Activated T-helper 1 cell treated with anti-CD3 and anti-CD28 coated beads, Interleukin-12 subunit alpha, Interleukin-12 subunit beta, Interleukin-2, Interleukin-4 antibody, amounts not matched to agents 30 ng/mL and 10 ng/mL and 1 ng/mL, durations not matched to agents 14 hours and 24 hours and 36 hours (primary cell): Measurements from ENCODE around the gene DNAJC4. TPM values are rescaled to one million over a fixed set of nuclear protein-coding genes. Genes with fewer than 3 reads are reported as not detected.
A peak's percentile ranks its signal among the peaks of the same experiment; 100 is the strongest.

Experiments used
- DNase-seq: peaks from one replicate; pipeline ENCODE4 v3.0.0; 2021; ENCODE audit warnings: low spot score
- H3K27ac Mint-ChIP-seq: one replicate; pipeline ENCODE4 v1.8.0; 2021; ENCODE audit warnings: mild to moderate bottlenecking, mixed read lengths
- H3K27me3 Mint-ChIP-seq: one replicate; pipeline ENCODE4 v1.8.0; 2022; ENCODE audit warnings: mild to moderate bottlenecking, moderate library complexity, mixed read lengths; ENCODE audit not compliant: insufficient read depth
- H3K36me3 Mint-ChIP-seq: one replicate; pipeline ENCODE4 v1.8.0; 2021; ENCODE audit warnings: low read depth, mixed read lengths
- H3K4me1 Mint-ChIP-seq: one replicate; pipeline ENCODE4 v1.8.0; 2021; ENCODE audit warnings: low read depth, mixed read lengths
- H3K4me3 Mint-ChIP-seq: one replicate; pipeline ENCODE4 v1.8.0; 2021; ENCODE audit warnings: mild to moderate bottlenecking, moderate library complexity, mixed read lengths
- H3K9me3 Mint-ChIP-seq: one replicate; pipeline ENCODE4 v1.8.0; 2021; ENCODE audit warnings: mixed read lengths
- intact Hi-C: fragments of 100-400 bp; cut with micrococcal nuclease; formaldehyde crosslinking; loops from one replicate; pipeline ENCODE4 v1.15.1; 2024
- total RNA-seq: library from RNA; stranded (reverse); gene quantifications from 2 replicates; pipeline ENCODE4 v1.2.3, GENCODE V29; 2022

DNAJC4 gene
- total RNA-seq, 1 donor from 2014 or later = 19.8 TPM

GRCh38 chr11:64262271-64263002 is 32.1 kb downstream of the DNAJC4 start:
- intact Hi-C loops = no loop called here
- Mint-ChIP-seq H3K27ac (no peak overlapping the region), H3K4me3 (no peak overlapping the region), H3K4me1 (peaks cover 12% of the 10 kb centered on the region), H3K36me3 (peaks cover 17% of the 10 kb centered on the region), H3K27me3 (no peaks in the 10 kb centered on the region), H3K9me3 (no peaks in the 10 kb centered on the region)
- no peak for DNase-seq

- H3K27me3 Mint-ChIP-seq = no peaks in the 10 kb centered on the region
- H3K27ac Mint-ChIP-seq = no peak overlapping the region
- intact Hi-C loops = no loop called here
- H3K9me3 Mint-ChIP-seq = no peaks in the 10 kb centered on the region
- peaks cover 19% of the 10 kb centered on the region for H3K4me1 Mint-ChIP-seq
- H3K36me3 Mint-ChIP-seq = peaks cover 20% of the 10 kb centered on the region
- no peak for DNase-seq
- H3K4me3 Mint-ChIP-seq = no peak overlapping the region
These were observed 32.9 kb downstream of the DNAJC4 start for GRCh38 chr11:64263021-64263946.

GRCh38 chr11:64263947-64264317 is 33.6 kb downstream of the DNAJC4 start:
- Mint-ChIP-seq H3K36me3 (peaks cover 21% of the 10 kb centered on the region), H3K4me3 (no peak overlapping the region), H3K9me3 (no peaks in the 10 kb centered on the region), H3K4me1 (peaks cover 25% of the 10 kb centered on the region), H3K27me3 (no peaks in the 10 kb centered on the region), H3K27ac (no peak overlapping the region)
- DNase-seq = no peak
- intact Hi-C loops = no loop called here

- H3K4me3 Mint-ChIP-seq = no peak overlapping the region
- no peaks in the 10 kb centered on the region for H3K9me3 Mint-ChIP-seq
- intact Hi-C loops = no loop called here
- H3K36me3 Mint-ChIP-seq = peaks cover 21% of the 10 kb centered on the region
- no peak overlapping the region for H3K27ac Mint-ChIP-seq
- DNase-seq = no peak
- no peaks in the 10 kb centered on the region for H3K27me3 Mint-ChIP-seq
- peaks cover 25% of the 10 kb centered on the region for H3K4me1 Mint-ChIP-seq
These were observed 34.1 kb downstream of the DNAJC4 start for GRCh38 chr11:64264371-64264852.

- Mint-ChIP-seq H3K4me3 (no peak overlapping the region), H3K27me3 (no peaks in the 10 kb centered on the region), H3K4me1 (peaks cover 21% of the 10 kb centered on the region), H3K36me3 (peaks cover 11% of the 10 kb centered on the region), H3K27ac (no peak overlapping the region), H3K9me3 (no peaks in the 10 kb centered on the region)
- intact Hi-C loops = no loop called here
- no peak for DNase-seq
These were observed 35.1 kb downstream of the DNAJC4 start for GRCh38 chr11:64265176-64266160.

GRCh38 chr11:64266339-64266738 is 36.0 kb downstream of the DNAJC4 start:
- Mint-ChIP-seq H3K4me3 (no peak overlapping the region), H3K27me3 (no peaks in the 10 kb centered on the region), H3K9me3 (no peaks in the 10 kb centered on the region), H3K36me3 (peaks cover 11% of the 10 kb centered on the region), H3K4me1 (peaks cover 21% of the 10 kb centered on the region), H3K27ac (no peak overlapping the region)
- intact Hi-C loops = no loop called here
- no peak for DNase-seq

- H3K4me3 Mint-ChIP-seq = peak overlapping the region; percentile 49
- peak overlapping the region; percentile 51 for H3K27ac Mint-ChIP-seq
- H3K36me3 Mint-ChIP-seq = peaks cover 11% of the 10 kb centered on the region
- intact Hi-C loops = no loop called here
- H3K4me1 Mint-ChIP-seq = peaks cover 28% of the 10 kb centered on the region
- H3K27me3 Mint-ChIP-seq = no peaks in the 10 kb centered on the region
- no peaks in the 10 kb centered on the region for H3K9me3 Mint-ChIP-seq
- no peak for DNase-seq
These were observed 37.0 kb downstream of the DNAJC4 start for GRCh38 chr11:64267207-64267945.

- Mint-ChIP-seq H3K4me1 (peaks cover 31% of the 10 kb centered on the region), H3K27me3 (no peaks in the 10 kb centered on the region), H3K9me3 (no peaks in the 10 kb centered on the region), H3K27ac (peak overlapping the region; percentile 97), H3K36me3 (peaks cover 11% of the 10 kb centered on the region), H3K4me3 (peak overlapping the region; percentile 89)
- no peak for DNase-seq
- intact Hi-C loops = no loop called here
These were observed 37.9 kb downstream of the DNAJC4 start for GRCh38 chr11:64268025-64268892.

GRCh38 chr11:64268893-64269539 is 38.7 kb downstream of the DNAJC4 start:
- Mint-ChIP-seq H3K27ac (peak overlapping the region; percentile 97), H3K36me3 (peaks cover 11% of the 10 kb centered on the region), H3K4me1 (peaks cover 31% of the 10 kb centered on the region), H3K9me3 (no peaks in the 10 kb centered on the region), H3K4me3 (peak overlapping the region; percentile 89), H3K27me3 (no peaks in the 10 kb centered on the region)
- intact Hi-C loops = loop anchor here (1.0 kb wide), 4 partner anchors 18 to 82 kb away; partner anchors contain the start of genes FERMT3, PLCB3 and PPP1R14B
- peak; percentile 55 for DNase-seq

GRCh38 chr11:64269540-64270220 is 39.3 kb downstream of the DNAJC4 start:
- DNase-seq = peak; percentile 98
- peaks cover 11% of the 10 kb centered on the region for H3K36me3 Mint-ChIP-seq
- H3K4me3 Mint-ChIP-seq = peak overlapping the region; percentile 89
- H3K27ac Mint-ChIP-seq = peak overlapping the region; percentile 97
- H3K4me1 Mint-ChIP-seq = peaks cover 31% of the 10 kb centered on the region
- no peaks in the 10 kb centered on the region for H3K27me3 Mint-ChIP-seq
- no peaks in the 10 kb centered on the region for H3K9me3 Mint-ChIP-seq
- intact Hi-C loops = loop anchor here (1.0 kb wide), 9 partner anchors 16 to 82 kb away; partner anchors contain the start of genes DNAJC4, ESRRA, FERMT3 and FKBP2
